GM19397 (cell line): ENCODE measurements around the gene ARPC1A.
"Not testable (repeated sequence)": the region's sequence is repeated elsewhere in the genome, so short reads cannot be mapped to it uniquely, and the experiment has no call there.

Source experiments
- ATAC-seq: cut with Tn5 transposase; IDR thresholded peaks from one replicate; pipeline ENCODE4 v1.9.1; 2021; ENCODE audit warnings: mild to moderate bottlenecking, moderate library complexity; ENCODE audit not compliant: unreplicated experiment

ARPC1A gene

DNA sequence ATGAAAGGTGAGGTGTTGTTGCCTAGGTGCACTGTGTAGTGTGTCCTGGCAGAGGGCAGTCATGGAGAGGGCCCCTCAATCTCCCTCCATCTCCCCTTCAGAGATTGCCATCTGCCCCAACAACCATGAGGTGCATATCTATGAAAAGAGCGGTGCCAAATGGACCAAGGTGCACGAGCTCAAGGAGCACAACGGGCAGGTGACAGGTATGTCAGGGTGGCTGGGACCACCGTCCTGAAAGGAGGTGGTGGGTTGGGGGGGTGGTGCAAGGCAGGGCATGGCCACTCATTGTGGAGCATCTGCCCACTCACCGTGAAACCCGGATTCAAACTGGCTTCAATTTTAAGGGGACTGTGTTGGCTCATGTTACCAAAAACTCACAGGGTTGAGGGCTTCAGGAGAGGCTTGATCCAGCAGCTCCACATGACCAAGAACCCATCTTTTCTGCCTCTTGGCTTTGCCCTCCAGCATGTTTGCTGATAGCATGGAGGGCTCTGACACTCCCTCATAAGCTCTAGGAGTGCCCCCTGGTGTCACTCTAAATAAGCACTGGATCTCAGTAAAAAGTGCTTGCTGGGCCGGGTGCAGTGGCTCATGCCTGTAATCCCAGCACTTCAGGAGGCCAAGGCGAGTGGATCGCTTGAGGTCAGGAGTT lies 61.0 kb downstream of the ARPC1A start:
- ATAC-seq: no peak

DNA sequence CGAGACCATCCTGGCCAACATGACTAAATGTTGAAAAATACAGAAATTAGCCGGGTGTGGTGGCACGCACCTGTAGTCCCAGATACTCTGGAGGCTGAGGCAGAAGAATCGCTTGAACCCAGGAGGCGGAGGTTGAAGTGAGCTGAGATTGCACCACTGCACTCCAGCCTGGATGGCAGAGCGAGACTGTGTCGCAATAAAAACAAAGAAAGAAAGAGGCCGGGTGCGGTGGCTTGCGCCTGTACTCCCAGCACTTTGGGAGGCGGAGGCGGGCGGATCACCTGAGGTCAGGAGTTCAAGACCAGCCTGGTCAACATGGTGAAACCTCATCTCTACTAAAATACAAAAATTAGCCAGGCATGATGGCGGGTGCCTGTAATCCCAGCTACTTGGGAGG lies 61.5 kb downstream of the ARPC1A start:
- not testable (repeated sequence) for ATAC-seq

- ATAC-seq: no peak
Measured at GRCh38 chr7:99387912-99388311, 62.2 kb downstream of the ARPC1A start.

DNA sequence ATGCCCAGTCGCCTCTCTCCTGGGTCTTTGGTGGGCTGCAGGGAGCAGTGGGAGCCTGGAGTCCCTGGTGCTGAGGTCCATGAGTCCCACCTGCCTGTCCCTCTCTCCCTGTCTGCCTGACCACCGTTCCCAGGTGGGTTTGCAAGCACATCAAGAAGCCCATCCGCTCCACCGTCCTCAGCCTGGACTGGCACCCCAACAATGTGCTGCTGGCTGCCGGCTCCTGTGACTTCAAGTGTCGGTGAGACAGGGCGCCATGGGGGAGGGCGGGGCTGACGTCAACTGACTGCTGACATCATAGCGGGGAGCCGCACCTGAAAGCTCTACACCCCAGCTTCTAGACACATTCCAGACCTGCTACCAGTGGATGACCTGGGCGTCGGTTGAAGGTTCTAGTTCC lies 64.1 kb downstream of the ARPC1A start:
- no peak for ATAC-seq

DNA sequence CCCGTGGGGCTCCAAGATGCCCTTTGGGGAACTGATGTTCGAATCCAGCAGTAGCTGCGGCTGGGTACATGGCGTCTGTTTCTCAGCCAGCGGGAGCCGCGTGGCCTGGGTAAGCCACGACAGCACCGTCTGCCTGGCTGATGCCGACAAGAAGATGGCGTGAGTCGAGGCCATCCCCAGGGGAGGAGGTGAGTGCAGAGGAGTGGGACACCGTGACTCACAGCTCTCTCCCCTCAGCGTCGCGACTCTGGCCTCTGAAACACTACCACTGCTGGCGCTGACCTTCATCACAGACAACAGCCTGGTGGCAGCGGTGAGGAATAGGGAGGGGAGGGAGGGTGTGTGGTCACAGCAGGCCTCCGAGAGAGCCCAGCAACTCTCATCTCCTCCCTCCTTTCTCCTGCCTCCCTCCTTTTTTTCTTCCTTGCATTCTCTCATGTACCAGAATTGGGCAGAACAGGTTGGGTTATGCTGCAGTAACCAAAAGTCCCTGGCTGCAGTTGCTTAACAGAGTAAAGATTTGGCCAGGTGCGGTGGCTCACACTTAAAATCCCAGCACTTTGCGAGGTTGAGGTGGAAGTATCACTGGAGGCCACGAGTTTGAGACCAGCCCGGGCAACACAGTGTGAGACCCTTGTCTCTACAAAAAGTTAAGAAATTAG lies 65.4 kb downstream of the ARPC1A start:
- ATAC-seq: no peak

GRCh38 chr7:99392046-99392445 lies 66.3 kb downstream of the ARPC1A start:
- ATAC-seq: no peak

GRCh38 chr7:99392659-99393354 lies 67.1 kb downstream of the ARPC1A start:
- no peak for ATAC-seq

GRCh38 chr7:99393355-99394187 lies 67.9 kb downstream of the ARPC1A start:
- no peak for ATAC-seq

DNA sequence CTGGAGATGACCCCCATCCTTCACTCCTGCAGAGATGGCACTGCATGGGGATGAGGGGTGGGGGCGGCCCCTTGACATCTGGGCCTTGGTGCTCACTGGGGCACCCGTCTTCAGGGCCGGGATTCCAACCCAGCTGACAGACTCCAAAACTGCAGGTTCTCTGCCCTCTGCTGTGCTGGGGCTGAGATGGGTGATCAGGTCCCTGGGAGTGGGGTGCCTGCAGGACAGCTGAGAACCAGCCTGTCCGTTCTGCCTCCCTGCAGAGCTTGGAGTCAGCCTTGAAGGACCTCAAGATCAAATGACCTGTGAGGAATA lies 68.4 kb downstream of the ARPC1A start:
- ATAC-seq: no peak

- ATAC-seq: no peak
Measured at GRCh38 chr7:99395616-99396327, 70.1 kb downstream of the ARPC1A start.

- ATAC-seq: no peak
Measured at GRCh38 chr7:99396418-99397296, 71.0 kb downstream of the ARPC1A start.

DNA sequence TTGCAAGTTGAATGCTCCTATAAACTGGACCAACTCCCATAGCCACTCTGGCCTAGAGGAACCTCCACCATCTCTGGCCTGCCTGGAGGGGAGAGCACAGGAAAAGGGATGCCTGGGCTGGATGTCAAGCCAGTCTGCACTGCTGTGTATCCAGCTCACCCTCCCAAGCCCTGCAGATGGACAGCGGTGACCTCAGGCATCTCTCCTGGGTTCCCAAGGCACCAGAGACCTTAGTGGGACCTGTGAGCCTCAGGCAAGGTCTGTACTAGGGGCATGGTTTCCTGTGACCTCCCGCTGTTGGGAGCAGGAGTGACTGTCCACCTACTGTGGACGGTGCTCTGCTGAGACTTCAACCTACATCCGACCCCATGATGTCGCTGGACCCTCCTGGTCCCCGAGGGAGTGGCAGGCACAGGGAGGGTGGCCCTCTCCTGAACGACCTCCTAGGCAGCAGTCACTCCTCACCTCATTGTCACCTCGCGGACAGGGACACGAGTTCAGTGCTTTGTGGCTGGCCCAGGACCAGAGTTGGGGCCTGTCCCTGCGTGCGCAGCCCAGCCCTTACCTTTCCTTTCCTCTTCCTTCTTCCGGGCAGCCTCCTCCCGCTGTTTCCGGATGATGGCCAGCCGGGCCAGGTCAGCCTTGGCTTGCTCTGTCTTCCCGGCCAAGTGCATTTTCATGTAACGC lies 71.7 kb downstream of the ARPC1A start:
- no peak for ATAC-seq

DNA sequence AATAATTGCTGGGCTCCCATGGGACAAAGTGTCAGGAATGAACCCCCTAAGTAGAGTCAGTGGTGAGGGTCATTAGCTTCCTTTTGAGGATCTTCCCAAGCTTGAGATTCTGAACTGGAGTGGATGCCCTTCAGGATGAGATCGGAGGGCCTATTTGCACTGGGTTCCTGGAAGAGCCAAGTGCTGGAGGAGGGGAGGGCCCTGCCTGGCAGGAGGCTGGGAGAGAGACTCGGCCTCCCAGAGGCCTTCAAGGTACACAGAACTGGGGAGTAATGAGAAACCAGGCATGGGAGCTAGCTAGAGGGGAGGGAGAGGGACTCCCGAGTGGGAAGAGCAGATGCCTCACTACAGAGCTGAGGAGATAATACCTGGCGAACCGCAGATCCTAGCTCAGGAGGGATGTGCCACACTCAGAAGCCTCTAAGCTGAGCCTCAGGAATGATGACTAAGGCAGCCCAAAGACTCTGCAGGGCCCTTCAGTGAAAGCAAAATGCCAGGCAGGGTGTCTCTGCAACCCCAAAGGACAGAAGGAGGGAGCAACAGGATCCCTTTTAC lies 73.3 kb downstream of the ARPC1A start:
- ATAC-seq: no peak

- no peak for ATAC-seq
Measured at GRCh38 chr7:99399597-99399996, 73.9 kb downstream of the ARPC1A start.

- ATAC-seq: no peak
Measured at GRCh38 chr7:99402854-99403253, 77.2 kb downstream of the ARPC1A start.

GRCh38 chr7:99403764-99404163 lies 78.1 kb downstream of the ARPC1A start:
- no peak for ATAC-seq

DNA sequence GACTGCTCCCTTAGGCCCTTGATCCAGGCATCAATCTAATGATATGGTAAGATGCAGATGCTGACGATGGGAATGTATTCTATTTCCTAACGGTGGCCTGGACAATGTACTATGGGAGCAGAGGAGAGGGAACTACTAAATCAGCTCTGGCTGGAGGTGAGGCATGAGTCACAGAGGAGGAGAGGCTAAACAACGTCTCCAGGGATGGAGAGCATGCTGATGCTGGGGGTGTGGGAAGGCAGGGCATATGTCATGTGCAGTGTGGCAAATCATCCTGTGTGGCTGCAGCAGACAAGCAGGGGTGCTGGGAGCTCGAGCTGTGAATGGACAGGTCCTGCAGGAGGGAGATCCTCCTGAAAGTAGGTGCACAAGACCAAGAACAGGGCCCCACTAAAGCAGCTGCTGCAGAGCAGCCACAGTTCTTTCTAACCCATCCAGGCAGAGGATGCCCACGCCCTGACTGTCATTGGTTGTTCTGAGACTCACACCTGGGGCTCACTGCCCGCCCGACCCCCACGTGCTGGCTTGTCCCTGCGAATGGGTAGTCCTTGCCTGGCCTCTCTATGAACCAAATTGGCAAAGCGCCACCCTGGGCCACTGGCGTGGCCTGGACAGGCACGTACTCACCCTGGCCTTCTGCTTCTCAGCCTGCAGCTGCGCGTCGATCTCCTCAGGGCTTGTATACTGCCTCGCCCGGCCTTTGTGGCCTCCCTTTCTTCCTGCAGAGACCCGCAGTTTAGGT lies 78.7 kb downstream of the ARPC1A start:
- ATAC-seq: no peak

GRCh38 chr7:99404977-99405320 lies 79.3 kb downstream of the ARPC1A start:
- no peak for ATAC-seq
